T-helper 1 cell (primary cell): ENCODE measurements around the gene VTCN1.
"Not testable (repeated sequence)": the region's sequence is repeated elsewhere in the genome, so short reads cannot be mapped to it uniquely, and the experiment has no call there.

Source experiments
- DNase-seq, 5 donors: peaks; one replicate each; pipeline ENCODE4 v3.0.0-alpha.2; 2012 to 2020

VTCN1 gene

GRCh38 chr1:117162816-117163215 lies 47.9 kb downstream of the VTCN1 start:
- DNase-seq: no peak

- no peak for DNase-seq
Measured at GRCh38 chr1:117161887-117162286, 48.8 kb downstream of the VTCN1 start.

GRCh38 chr1:117151305-117151704 lies 59.4 kb downstream of the VTCN1 start:
- not testable (repeated sequence) for DNase-seq

GRCh38 chr1:117150316-117150715 lies 60.4 kb downstream of the VTCN1 start:
- no peak for DNase-seq

- DNase-seq: no peak
Measured at GRCh38 chr1:117147856-117148588, 62.7 kb downstream of the VTCN1 start.

GRCh38 chr1:117147341-117147831 lies 63.3 kb downstream of the VTCN1 start:
- DNase-seq: no peak

- no peak for DNase-seq
Measured at GRCh38 chr1:117146575-117147340, 64.0 kb downstream of the VTCN1 start.

GRCh38 chr1:117146072-117146471 lies 64.7 kb downstream of the VTCN1 start:
- DNase-seq: no peak

- DNase-seq: no peak
Measured at GRCh38 chr1:117143871-117144270, 66.9 kb downstream of the VTCN1 start.

GRCh38 chr1:117143172-117143571 lies 67.6 kb downstream of the VTCN1 start:
- no peak for DNase-seq

- no peak for DNase-seq
Measured at GRCh38 chr1:117142200-117142599, 68.5 kb downstream of the VTCN1 start.

- no peak for DNase-seq
Measured at GRCh38 chr1:117138561-117138960, 72.2 kb downstream of the VTCN1 start.

- DNase-seq: no peak
Measured at GRCh38 chr1:117138106-117138505, 72.6 kb downstream of the VTCN1 start.

- no peak for DNase-seq
Measured at GRCh38 chr1:117137281-117137855, 73.4 kb downstream of the VTCN1 start.

- DNase-seq: no peak
Measured at GRCh38 chr1:117136749-117137148, 74.0 kb downstream of the VTCN1 start.

- no peak for DNase-seq
Measured at GRCh38 chr1:117135329-117135728, 75.4 kb downstream of the VTCN1 start.

GRCh38 chr1:117130526-117130925 lies 80.2 kb downstream of the VTCN1 start:
- DNase-seq: no peak

- DNase-seq: peak in 1 of 5 donors; percentile 25
Measured at GRCh38 chr1:117128323-117129079, 82.2 kb downstream of the VTCN1 start.

GRCh38 chr1:117127795-117128194 lies 82.9 kb downstream of the VTCN1 start:
- DNase-seq: no peak

GRCh38 chr1:117124661-117125060 lies 86.1 kb downstream of the VTCN1 start:
- no peak for DNase-seq

- no peak for DNase-seq
Measured at GRCh38 chr1:117123274-117123673, 87.5 kb downstream of the VTCN1 start.

- DNase-seq: no peak
Measured at GRCh38 chr1:117122330-117123025, 88.2 kb downstream of the VTCN1 start.
